Measurements from ENCODE around the gene RRP8. TPM values are rescaled to one million over a fixed set of nuclear protein-coding genes. Genes with fewer than 3 reads are reported as not detected.

Gene RRP8
- total RNA-seq, 2 donors from 2014 or later = 17.5 to 25.7 TPM

DNA sequence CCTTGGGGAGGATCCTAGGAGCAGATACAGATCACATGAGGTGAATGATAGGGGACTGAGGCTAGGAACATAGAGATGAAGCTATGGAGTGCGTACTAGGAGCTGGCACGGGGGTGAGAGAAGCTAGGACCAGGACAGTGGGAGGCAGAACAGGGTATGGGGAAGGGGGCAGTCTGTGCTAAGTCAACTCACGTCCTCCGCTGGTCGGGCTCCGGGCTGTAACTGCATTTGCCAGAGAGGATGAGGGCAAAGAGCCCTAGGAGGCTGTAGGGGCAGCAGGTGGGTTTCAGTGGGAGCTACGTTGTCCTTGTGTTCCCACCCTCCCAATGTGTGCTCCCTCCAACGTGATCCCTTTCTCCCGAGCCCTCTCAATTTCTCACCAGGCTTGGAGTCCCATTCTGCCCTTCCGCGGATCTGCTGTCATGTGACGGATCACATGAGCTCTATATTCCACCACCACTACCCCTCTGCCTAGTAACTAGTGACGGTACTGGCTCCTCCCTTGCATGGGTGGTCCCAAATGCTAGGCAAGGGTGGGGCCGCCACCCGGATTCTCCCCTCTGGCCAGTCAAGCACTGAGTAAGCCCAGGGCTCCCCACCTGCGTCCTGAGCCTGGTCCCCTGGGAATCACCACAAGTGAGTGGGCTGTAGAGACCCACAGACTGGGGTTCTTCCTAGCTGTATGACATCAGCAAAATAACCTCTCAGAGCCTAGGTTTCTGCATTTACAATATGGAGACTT is 15.8 kb upstream of the RRP8 start, which contains the start of gene TPP1:
Gene TPP1 (minus strand): TSS at position 419 of the 742 bp plus-strand sequence. CDS start 22 bp downstream, at position 397.
- H3K9ac ChIP-seq (ENCODE audit: low read depth in 2 of 2, low read length in 2 of 2) = peak within 1 kb of the TSS; percentile 83 to 100
- H3K4me3 ChIP-seq = peak within 1 kb of the TSS; percentile 66
- H3K4me1 ChIP-seq = peaks cover 7% of the 10 kb centered on the region
- no peaks in the 10 kb centered on the region for H3K9me3 ChIP-seq
- intact Hi-C loops (cut with DNase I) = no loop called here
- peak; percentile 98 for DNase-seq
- H3K27me3 ChIP-seq = no peaks in the 10 kb centered on the region
- no peaks in the 10 kb centered on the region for H3K36me3 ChIP-seq
- no peak for TF ChIP-seq CTCF (IDR thresholded peaks at IDR 0.05)
- H3K27ac ChIP-seq = peak within 1 kb of the TSS; percentile 75

GRCh38 chr11:6618117-6619003 is 14.9 kb upstream of the RRP8 start:
- Histone ChIP-seq H3K36me3 (no peaks in the 10 kb centered on the region), H3K9ac (ENCODE audit: low read depth in 2 of 2, low read length in 2 of 2) (peak overlapping the region; percentile 83 to 100), H3K9me3 (no peaks in the 10 kb centered on the region), H3K4me3 (peak overlapping the region; percentile 66), H3K4me1 (peaks cover 7% of the 10 kb centered on the region), H3K27me3 (no peaks in the 10 kb centered on the region), H3K27ac (peak overlapping the region; percentile 75)
- intact Hi-C loops (cut with DNase I) = no loop called here
- peak; percentile 60 for DNase-seq
- no peak for TF ChIP-seq CTCF (IDR thresholded peaks at IDR 0.05)

GRCh38 chr11:6617315-6617781 is 13.9 kb upstream of the RRP8 start:
- H3K4me1 ChIP-seq = peaks cover 7% of the 10 kb centered on the region

GRCh38 chr11:6616596-6617250 is 13.3 kb upstream of the RRP8 start:
- intact Hi-C loops (cut with DNase I) = no loop called here

More at GRCh38 chr11:6617315-6617781, 13.9 kb upstream of the RRP8 start:
- peak overlapping the region; percentile 3 to 8 for H3K9ac ChIP-seq (ENCODE audit: low read depth in 2 of 2, low read length in 2 of 2)
- intact Hi-C loops (cut with DNase I) = no loop called here
- DNase-seq = no peak
- no peaks in the 10 kb centered on the region for H3K36me3 ChIP-seq
- no peaks in the 10 kb centered on the region for H3K9me3 ChIP-seq
- peak overlapping the region; percentile 66 for H3K4me3 ChIP-seq
- H3K27ac ChIP-seq = peak overlapping the region; percentile 75
- H3K27me3 ChIP-seq = no peaks in the 10 kb centered on the region
- TF ChIP-seq CTCF (IDR thresholded peaks at IDR 0.05) = no peak

More at GRCh38 chr11:6616596-6617250, 13.3 kb upstream of the RRP8 start:
- no peaks in the 10 kb centered on the region for H3K36me3 ChIP-seq
- no peak overlapping the region for H3K4me3 ChIP-seq
- H3K9me3 ChIP-seq = no peaks in the 10 kb centered on the region
- DNase-seq = no peak
- TF ChIP-seq CTCF (IDR thresholded peaks at IDR 0.05) = no peak
- no peak overlapping the region for H3K9ac ChIP-seq (ENCODE audit: low read depth in 2 of 2, low read length in 2 of 2)
- H3K4me1 ChIP-seq = peaks cover 7% of the 10 kb centered on the region
- H3K27me3 ChIP-seq = no peaks in the 10 kb centered on the region
- H3K27ac ChIP-seq = no peak overlapping the region
